Stimulated activated CD4-positive, alpha-beta T cell treated with anti-CD3 and anti-CD28 coated beads, Interleukin-4, amount 100 ng/mL, for 48 hours (primary cell): Measurements from ENCODE around the gene GMPR.
A peak's percentile ranks its signal among the peaks of the same experiment; 100 is the strongest.

ENCODE experiments used
- DNase-seq, 2 donors: peaks; one replicate each; pipeline ENCODE4 v3.0.0-alpha.2; 2020; ENCODE audit warnings: low read depth in 2 of 2

GMPR gene

DNA sequence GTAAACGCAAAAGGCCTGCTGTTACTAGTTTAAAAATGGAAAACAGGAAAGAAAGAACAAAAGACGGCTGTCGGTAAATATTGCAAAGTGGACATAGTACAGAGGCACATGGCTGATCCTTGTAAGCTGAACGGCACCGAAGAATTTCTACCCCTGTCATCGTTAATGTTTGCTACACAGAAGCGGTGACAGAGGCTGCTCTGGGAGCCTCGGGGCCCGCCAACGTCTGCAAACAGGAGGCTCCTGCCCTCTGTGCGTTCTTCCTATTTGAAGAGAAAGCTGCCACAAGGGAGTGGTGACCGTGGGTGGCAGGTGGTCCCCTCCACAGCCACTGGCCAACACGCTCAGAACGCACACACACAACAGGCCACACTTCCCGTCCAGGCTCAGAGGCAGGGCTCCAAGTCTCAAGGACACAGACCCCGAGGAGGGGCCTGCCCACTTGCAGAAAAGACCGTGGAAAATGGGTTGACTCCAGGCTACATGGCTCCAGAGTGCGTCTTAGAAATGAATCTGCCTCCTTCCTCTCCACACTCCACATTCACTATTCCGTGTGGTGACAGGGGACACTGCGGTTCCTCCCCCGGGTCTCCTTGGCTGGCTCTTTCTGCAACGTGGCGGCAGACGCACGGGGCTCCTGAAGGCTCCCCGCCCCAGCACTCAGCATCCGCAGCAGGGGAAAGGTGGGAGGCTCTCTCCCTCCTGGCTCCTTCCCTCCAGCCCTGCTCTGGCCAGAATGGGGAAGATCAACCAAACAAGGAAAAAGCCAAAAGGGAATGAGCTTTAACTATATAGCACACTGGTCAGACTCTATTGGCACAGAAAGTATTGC, 64.5 kb downstream of the GMPR start:
- no peak for DNase-seq

DNA sequence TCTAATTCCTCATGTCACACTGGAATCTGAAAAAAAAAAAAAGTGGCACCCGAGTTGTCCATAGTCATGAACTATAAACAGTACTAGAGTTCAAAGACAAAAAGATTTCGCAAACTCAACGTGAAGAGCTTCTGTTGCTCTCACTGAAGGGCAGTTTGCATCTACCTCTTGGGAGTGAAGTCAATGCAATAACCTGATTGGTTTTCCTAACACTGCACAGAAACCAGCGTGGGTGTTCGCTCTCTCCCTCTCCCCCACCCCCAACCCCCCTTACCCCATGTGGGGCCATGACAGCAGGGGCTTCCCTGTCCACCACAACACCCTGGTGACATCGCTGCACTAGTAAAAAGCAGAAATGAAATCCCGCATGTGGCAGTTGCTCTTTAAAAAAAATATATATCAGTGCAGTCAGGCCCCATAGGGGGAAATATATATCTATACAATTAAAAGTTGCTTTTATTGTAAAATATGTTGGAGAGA, 66.9 kb downstream of the GMPR start:
- DNase-seq = no peak

DNA sequence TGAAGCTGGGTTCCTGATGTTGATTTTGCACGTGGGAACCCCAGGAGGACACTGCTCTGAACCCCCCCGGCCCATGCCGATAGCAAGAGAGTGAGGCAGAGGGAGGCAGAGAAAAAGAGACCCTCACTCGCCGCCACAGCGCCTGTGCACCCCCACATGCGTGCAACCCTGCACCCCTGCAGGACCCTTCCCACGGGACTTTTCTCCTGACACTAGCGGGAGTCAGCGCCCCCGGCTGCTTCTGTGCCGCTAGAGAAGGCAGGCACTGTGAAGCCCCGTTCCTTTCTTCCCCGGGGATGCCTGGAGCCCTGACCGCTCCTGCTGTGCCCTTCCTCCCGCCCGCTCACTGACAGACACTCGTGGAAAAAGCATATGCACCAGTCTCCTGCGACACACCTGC, 67.4 kb downstream of the GMPR start:
- no peak for DNase-seq

DNA sequence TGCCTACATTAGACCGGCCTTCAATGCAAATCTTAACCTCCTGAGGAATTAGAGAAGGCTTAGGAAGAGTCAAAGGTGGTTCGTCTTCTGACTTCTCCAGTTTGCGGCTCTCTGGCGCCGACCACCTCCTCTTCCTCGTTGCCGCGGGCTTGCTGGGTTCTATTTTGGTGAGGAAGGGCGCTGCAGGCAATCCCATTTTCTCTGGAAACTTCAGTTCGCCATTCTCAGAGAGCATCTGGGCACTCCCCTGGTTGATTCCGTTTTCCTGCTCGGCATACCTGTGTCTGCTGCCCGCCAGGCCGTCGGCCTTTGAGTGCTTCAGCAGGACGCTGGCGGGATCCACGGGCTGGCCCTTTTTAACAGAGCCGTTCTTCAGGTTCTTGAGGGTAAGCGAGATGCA, 67.9 kb downstream of the GMPR start:
- no peak for DNase-seq

DNA sequence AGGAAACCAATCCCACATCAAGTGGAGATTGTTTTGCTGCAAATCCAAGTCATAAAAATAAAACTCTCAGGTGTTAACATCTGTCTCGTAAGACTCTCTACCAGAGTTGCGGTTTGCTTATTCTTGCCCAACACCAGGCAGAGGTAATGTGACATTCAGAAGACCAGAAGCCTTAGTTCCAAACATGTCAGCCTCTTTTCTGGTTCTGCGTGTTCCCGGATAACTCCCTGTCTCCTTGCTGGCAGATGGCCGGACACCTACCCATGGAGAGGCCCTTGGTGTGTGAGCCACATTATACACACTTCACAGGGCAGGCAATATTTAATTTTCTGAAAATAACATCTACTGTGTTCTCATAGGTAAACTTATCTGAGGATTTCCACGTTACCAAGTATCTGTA, 73.4 kb downstream of the GMPR start:
- DNase-seq = no peak

DNA sequence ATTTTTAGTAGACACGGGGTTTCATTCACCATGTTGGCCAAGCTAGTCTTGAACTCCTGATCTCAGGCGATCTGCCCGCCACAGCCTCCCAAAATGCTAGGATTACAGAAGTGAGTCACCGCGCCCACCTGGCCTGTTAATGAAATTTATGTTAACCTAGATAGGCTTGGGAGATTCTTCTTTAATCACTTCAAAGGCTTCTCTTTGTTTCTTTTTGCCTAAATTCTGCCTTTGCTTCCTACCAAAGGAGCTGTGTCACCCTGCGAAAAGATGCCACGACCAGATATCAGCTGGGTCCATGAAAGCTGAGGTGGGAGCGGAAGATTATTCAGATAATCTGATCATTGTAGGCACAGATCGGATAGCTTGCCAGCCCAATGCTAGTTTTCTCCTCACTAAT, 75.3 kb downstream of the GMPR start:
- DNase-seq = no peak

DNA sequence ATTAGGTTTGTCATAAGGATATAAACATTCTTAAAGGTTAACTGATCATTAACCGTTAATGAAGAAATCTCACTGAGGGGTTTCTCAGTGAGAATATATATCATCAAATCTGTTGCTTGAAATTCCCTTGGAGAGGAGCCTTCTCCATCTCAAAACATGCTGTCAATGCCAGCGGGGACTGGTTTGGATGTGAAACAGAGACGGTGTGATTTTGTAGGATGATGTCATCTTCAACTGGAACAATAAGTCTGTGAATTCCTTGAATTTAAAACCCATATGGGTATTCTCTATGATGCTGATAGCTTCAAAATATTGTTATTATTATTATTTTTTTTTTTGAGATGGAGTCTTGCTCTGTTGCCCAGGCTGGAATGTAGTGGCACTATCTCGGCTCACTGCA, 75.9 kb downstream of the GMPR start:
- no peak for DNase-seq

DNA sequence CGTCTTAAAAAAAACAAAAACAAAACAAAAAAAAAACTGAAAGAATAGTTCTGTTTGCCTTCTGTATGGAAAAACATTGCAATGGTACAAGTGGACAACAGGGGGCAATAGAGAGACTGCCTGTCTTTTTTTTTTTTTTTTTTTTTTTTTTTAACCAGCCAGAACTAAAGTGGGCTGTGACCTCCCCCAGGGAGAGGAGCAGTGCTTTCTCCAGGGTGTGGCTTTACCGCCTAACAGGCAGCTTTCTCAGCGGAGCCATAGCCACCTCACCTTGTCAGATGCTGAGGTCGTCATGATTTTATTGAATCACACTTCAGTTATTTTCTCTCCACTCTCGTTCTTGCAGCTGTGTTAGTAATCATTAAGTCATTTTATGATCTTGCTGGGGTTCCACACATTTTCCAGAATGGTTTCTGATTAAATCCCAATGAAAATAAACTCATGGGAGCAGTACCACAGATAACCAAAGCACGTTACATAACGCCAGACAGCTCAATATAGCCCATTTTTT, 78.4 kb downstream of the GMPR start:
- DNase-seq = no peak

DNA sequence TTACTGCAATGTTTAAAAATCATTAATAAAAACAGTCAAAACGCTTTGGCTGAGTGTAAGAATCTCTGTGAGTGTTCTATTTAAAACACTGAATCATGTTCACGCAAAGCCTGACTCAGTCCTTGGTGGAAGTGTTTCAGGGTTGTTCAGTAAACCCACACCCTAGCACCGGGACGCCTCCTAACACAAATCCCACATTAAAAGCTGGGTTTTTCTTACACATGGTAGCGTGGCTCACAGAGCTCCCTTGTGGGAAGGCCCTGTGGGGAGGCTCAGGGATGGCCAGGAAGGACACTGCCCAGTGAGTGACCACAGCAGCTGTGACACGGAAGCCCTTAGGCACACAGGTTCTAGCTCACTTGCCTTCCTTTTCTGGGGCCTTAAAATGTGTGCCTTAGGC, 80.2 kb downstream of the GMPR start:
- peak in 1 of 2 donors; percentile 45 for DNase-seq

DNA sequence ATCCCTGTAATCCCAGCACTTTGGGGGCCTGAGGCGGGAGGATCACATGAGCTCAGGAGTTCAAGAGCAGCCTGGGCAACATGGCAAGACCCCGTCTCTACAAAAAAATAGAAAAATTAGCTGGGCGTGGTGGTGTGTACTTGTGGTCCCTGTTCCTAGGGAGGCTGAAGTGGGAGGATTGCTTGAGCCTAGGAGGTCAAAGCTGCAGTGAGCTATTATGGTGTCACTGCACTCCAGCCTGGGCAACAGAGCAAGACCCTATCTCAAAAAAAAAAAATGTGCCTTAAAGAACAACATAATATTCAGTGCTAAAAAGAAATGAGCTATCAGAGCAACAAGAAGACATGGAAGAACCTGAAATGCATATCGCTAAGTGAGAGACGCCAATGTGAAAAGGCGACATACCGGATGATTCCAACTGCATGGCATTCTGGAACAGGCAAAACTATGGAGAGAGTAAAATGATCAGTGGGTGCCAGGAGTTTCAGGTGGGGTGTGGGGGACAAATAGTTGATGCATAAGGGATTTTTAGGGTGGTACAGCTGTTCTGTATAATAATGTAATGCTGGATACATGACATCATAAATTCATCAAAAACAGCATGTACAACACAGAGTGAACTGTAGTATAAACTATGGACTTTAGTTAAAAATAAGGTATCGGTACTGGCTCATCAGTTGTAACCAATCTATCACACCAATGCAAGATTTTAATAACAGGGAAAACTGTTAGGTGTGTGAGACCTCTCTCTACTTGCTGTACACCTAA, 80.8 kb downstream of the GMPR start:
- DNase-seq = no peak

DNA sequence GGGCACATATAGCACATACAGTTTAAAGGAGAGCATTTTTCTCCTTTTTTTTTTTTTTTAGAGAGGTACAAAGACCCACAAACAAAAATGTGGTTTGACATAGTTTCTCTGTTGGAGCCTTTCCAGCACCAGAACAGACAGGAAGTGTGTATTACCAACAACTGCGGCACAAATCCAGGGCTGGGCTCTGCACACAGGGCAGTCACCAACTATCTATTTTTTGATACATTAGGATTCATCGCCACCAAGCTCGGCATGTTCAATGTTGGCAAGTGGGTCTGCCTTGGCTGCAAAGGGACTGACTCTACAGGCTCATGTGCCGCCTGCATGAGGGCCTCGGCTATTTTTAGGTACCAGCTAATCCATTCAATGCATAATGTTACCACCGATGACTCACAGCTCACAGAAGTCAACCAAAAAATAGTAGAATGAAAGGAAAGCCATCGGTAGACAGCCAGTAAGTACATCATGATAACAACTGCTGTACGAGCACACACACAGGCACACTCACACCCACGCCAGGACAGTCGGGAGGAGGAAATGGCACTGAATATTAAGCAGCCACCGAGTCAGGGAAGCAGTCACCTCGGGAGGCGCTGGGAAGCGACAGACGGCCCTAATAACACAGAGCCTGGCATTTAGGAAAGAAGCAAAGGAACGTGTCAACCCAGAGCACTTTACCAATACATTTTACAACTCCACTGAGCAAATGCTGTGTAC, 81.6 kb downstream of the GMPR start:
- DNase-seq = peak; percentile 35 to 52

DNA sequence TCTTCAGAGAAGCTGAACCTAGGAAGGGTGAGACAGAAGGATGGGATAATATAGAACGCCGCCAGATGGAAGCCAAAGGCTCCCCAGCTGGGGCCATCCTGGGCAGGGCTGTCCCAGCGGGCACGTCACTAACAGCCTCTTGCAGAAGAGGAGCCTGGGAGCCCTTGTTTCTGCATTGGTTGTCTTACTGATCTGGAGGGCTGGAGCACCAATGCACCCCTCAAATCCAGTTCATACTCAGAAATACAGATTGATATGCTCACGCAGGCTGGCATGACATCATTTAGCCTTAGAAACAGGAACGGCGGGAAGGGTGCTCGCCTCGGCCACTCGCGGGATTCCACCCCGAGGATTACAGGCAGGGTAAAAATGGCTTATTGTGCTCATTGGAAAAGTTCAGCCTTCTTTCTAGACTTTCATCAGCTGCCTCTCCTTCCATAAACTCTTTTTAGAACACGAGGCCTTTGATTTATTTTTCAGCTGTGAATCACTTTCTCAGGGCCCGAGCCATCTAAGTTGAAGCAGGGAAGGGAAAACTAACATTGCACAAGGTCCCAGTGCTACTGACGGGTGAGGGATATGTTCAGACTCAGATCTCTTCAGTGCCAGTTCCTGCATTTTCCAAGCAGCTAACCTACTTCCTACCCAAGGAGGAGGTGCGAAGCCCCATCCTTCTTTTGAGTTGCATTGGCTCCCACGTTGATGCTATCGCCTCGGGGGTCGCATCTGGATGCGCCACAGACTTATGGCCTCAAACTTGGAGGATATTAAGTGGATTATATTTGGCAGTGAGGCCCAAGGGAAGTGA, 82.3 kb downstream of the GMPR start:
- no peak for DNase-seq

DNA sequence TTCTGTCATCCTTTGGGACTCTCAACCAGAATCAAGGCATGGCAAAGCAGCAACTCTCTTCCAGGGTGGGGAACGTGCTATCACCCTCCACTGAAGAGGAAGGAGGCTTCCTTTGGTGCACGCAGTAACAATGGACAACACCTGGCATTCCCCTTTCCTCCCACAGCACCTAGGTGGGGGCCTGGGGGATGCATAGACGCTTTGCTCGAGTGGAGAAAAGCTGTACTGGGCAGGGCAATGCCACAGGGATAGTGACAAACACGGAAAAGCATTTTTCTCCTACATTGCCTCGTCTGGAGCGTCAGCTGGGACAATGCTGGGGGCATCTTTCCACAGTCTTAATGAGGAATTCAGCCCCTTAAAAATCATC, 82.9 kb downstream of the GMPR start:
- DNase-seq = no peak

DNA sequence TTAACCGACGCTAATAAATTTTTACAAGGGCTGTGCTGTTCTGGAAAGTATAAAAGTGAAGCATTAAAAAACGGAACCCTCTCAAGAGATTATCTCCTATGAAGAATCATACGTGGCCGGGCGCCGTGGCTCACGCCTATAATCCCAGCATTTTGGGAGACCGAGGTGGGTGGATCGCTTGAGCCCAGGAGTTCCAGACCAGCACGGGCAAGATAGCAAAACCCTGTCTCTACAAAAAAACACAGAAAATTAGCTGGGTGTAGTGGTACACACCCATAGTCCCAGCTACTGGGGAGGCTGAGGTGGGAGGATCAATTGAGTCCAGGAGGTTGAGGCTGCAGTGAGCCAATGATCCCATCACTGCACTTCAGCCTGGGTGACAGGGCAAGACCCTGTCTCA, 83.4 kb downstream of the GMPR start:
- no peak for DNase-seq

DNA sequence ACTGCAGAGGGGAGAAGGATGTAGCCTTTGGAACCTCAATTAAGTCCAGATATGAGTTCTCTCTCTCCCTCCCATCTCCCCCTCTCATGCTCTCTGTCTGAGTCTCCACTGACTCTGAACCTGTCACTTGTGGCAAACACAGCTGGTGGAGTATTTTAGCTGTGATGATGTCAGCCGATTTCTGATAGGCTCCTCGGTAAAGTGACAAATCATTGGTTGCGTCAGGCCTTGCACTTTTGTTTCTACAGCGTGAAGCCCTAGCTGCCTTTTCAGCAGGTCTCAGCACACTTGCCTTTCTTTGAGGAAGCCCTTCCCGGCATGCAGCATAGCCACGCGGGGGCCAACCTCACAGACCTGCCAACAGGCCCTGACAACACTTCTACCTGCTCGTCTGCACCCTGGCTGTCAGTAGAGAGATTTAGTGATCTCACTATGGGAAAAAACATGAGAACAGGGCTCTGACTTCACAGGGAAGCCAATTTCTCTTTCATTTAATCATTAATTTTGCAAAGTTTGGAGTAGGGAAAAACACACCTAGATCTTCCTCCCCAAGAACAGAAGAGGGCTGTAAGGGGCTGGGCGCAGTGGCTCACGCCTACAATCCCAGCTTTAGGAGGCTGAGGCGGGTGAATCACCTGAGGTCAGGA, 84.4 kb downstream of the GMPR start:
- DNase-seq = peak; percentile 52 to 65

DNA sequence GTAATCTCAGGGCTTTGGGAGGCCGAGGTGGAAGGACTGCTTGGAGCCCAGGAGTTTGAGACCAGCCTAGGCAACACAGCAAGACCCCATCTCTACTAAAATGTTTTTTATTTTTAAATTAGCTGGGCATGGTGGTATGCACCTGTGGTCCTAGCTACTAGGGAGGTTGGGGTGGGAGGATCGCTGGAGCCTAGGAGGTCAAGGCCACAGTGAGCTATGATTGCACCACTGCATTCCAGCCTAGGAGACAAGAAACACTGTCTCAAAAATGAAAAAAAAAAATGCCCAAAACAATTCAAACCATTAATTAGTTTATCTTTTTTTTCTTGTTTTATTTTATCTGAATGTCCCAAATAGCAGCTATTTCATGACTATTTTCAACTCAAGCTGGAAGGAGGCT, 85.8 kb downstream of the GMPR start:
- no peak for DNase-seq

DNA sequence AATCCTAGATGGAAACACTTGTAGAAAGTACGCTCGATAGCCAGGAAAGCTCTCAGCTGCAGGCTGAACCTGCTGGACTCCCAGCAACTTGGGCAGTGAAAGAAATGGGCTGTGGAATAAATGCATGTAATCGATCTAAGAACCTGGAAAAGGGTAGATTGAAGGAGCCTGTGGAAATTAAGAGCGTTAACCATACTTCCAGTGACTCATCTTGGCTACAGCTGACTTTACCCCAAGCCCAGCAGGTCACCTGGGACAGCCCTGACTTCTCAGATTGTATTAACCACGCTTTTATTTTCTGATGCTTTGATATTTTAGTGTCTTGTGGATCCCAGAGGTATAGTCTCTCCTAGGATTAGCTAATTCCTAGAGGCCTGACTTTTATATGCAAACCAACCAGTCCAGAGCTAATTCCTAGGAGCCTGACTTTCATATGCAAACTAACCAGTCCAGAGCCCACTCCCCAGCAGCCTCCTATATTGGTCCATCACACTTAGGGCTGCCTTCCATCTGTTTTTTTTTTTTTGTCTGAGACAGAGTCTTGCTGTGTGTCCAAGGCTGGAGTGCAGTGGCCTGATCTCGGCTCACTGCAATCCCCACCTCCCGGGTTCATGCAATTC, 86.3 kb downstream of the GMPR start:
- DNase-seq = no peak

DNA sequence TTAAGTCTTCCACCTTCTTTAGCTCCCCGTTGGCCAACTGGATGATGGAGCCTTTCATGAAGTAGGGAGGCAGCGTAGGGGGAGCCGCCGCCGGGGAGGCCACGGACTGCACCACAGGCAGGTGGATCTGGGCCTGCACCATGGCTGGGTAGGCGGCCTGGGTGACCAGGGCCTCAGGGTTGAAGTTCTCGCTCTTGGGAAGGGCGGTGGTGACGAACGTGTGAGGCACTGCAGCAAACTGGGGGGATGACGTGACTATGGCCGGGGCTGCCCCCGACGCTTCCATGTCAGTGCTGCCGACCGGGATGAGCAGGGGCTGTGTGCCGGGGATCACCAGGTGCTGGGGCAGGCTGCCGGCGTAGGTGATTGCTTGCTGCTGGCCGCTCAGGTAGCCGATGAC, 88.1 kb downstream of the GMPR start:
- no peak for DNase-seq

DNA sequence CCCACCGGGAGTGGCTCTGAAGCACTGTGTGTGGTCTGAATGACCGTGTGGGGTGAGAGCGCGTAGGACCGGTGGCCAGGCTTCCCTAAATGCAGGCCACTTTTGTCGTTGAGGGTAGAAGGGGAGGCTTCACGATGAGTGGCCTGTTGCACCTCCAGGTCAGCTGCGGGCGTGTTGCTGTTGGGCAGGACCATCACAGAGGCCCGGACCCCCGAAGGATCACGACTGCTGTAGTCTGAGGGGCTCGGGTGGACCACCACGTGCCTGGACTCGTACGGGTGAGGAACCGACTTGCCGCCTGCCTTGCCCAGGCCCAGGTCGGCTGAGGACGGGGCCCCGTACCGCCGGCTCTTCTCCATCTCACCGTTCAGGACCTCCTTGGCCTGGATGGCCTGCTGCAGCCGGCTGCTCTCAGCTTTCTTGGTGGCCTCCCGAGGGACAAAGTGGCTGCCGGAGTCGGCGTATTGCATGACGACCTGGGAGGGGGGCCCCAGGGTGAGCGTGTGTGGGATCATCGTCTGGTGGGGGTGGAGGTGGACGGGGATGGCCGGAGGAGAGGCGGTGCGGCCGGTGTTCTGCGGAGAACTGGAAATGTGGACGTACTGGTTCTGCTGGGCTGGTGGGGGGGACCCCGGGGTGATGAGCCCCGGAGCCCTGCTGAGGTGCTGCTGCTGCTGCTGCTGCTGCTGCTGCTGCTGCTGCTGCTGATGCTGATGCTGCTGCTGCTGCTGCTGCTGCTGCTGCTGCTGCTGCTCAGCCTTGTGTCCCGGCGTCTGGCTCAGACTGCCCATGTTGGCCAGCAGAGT, 88.8 kb downstream of the GMPR start:
- no peak for DNase-seq
